Measurements from ENCODE around the gene BMP2.
A peak's percentile ranks its signal among the peaks of the same experiment; 100 is the strongest.

BMP2 gene

DNA sequence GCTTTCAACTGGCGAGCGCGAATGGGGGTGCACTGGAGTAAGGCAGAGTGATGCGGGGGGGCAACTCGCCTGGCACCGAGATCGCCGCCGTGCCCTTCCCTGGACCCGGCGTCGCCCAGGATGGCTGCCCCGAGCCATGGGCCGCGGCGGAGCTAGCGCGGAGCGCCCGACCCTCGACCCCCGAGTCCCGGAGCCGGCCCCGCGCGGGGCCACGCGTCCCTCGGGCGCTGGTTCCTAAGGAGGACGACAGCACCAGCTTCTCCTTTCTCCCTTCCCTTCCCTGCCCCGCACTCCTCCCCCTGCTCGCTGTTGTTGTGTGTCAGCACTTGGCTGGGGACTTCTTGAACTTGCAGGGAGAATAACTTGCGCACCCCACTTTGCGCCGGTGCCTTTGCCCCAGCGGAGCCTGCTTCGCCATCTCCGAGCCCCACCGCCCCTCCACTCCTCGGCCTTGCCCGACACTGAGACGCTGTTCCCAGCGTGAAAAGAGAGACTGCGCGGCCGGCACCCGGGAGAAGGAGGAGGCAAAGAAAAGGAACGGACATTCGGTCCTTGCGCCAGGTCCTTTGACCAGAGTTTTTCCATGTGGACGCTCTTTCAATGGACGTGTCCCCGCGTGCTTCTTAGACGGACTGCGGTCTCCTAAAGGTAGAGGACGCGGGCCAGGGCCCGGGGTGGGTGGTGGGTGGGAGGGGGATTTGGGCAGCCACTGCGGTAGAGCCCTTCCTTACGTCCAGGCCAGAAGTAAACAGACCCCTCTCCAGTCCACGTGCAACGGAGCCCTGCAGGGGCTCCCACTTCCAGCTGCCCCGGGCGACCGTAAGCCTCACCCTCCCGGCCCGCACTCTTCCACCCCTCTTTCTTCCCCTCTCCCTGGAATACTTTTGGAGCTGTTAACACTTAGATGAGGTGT, 998 bp downstream of the BMP2 start:
- DNase-seq: no peak

DNA sequence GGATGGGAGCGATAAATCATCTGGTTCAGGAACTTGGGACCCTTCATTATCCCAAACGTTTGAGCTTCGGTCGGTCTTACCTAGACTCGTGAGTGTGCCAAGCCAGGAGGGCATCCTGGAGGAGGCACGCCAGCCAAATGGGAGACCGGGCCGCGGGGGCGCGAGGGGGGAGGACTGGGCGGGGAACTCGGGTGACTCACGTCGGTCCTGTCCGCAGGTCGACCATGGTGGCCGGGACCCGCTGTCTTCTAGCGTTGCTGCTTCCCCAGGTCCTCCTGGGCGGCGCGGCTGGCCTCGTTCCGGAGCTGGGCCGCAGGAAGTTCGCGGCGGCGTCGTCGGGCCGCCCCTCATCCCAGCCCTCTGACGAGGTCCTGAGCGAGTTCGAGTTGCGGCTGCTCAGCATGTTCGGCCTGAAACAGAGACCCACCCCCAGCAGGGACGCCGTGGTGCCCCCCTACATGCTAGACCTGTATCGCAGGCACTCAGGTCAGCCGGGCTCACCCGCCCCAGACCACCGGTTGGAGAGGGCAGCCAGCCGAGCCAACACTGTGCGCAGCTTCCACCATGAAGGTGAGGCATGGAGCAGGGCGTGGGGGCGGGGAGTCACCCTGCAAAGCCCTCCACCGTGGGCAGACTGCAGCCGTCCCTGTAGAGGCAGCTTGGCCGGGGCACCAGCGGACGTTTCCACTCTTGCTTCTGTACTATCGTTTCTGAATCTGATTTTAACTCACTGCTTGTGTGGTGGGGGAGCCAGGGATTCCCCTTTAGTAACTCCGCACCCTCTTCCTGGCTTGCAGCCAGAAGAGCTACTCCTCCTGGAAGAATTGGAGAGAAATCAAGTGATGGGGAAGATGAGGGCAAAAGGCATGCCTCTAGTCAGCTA, 2.7 kb downstream of the BMP2 start:
- DNase-seq: no peak

DNA sequence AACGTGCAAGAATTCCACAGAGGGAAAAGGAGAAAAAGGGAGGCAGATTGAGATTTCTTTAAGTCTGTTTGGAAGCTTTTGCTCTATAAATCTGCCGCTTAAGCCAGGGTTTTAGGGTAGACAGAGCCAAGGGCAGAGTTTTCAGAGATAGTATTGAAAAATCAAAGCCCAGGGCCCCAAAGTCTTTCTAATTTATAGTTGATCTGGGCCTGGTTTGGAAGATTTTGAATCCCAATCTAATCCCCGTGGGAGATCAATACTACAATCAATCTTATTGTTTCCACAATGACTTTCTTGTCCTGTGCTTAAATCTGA, 3.3 kb downstream of the BMP2 start:
- DNase-seq: no peak

GRCh38 chr20:6780433-6781190, 13.1 kb downstream of the BMP2 start:
- DNase-seq: peak; percentile 41

- DNase-seq: no peak
These were observed 16.3 kb downstream of the BMP2 start for GRCh38 chr20:6783752-6784151.

DNA sequence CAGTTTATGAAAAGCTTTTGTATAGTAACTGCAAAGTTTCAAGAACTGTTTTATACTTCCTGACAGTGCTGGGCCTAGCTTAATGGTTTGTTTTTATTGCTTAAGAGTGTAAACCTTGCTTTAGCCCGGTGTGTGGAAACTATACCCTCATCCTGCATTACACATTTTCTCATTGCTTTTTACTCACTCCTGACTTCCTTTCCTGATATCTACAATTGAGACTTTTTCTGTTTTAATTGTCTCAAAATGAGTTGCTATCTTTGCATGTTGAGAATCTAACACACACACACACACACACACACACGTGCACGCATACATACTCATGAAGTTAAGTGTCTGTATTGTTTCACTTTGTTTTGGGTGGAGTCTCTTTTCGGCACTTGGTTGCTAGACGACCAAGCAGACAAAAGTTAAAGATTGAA, 16.7 kb downstream of the BMP2 start:
- no peak for DNase-seq

- no peak for DNase-seq
These were observed 17.3 kb downstream of the BMP2 start for GRCh38 chr20:6784767-6785166.

- DNase-seq: no peak
These were observed 19.1 kb downstream of the BMP2 start for GRCh38 chr20:6786548-6786947.

DNA sequence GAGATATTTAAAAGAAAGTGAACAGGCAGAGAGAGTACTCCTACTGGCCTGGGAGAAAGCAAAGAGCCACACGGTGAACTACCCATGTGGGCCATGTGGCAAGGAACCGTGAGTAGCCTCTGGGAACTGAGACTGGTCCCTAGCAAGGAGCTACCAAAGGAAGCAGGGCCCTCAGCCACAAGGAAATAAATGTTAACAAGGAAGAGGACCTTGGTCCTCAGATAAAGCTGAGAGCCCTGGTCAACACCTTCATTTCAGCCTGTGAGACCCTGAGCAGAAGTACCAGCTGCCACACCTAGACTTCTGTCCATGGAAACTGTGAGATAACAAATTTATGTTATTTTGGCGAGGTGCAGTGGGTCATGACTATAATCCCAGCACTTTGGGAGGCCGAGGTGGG, 25.3 kb downstream of the BMP2 start:
- no peak for DNase-seq

GRCh38 chr20:6802227-6802626, 34.7 kb downstream of the BMP2 start:
- no peak for DNase-seq

DNA sequence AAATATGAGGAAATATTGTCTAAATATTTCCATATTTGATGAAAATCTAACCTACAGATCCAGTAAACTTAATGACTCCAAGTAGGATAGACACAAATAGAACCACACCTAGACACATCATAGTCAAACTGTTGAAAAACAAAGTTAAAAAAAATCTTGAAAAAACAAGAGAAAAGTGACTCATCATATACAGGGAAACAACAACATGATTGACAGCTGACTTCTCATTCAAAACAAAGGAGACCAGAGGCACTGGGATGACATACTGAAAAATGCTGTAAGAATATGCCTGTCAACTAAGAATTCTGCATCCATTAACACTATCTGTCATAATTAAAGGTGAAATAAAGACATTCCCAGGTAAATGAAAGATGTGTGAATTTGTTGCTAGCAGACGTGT, 38.8 kb downstream of the BMP2 start:
- DNase-seq: no peak

- no peak for DNase-seq
These were observed 44.0 kb downstream of the BMP2 start for GRCh38 chr20:6811262-6812035.

- no peak for DNase-seq
These were observed 45.0 kb downstream of the BMP2 start for GRCh38 chr20:6812530-6812929.

DNA sequence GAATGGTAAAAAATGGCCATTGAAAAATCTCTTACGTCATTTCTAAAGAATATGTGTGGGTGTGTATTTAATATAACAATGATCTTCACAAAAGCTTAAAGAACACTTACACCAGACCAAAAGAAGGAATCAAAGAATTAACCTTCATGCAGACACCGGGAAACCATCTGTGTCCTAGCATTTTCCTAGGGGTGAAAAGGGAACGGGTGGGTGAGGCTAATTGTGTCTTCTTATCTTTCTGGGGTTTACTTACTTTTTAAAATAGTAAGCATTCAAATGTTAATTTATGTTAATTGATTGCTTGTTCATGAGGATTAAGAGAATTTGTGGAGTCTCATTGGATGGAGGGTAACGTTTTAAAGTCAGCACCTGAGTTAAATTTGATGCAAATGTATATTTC, 47.5 kb downstream of the BMP2 start:
- DNase-seq: no peak

DNA sequence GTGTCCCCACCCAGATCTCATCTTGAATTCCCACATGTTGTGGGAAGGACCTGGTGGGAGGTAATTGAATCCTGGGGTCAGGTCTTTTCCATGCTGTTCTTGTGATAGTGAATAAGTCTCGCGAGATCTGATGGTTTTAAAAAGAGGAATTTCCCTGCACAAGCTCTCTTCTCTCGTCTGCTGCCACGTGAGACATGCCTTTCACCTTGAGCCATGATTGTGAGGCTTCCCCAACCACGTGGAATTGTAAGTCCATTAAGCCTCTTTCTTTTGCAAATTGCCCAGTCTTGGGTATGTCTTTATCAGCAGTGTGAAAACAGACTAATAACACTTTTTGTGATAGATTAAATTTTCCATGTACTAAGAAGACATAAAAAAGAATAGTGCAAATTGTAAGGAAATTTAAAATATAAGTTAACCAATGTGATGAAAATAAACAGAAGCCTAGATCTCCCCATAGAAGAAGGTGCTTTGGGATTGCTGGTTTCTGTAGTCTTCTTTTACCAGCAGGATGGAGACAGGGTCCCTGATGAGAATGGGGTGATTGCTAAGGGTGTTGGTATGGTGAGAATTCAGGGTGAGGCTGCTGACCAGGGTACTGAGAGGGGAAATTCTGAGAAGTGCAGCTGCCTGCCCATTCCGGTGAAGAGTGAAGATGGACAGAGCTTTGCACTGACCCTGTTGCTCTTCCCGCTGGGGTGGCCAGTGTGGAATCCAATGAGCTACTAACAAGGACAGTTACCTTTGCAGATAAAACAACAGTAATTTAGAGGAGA, 50.7 kb downstream of the BMP2 start:
- DNase-seq: no peak

GRCh38 chr20:6819599-6819998, 52.1 kb downstream of the BMP2 start:
- DNase-seq: no peak

DNA sequence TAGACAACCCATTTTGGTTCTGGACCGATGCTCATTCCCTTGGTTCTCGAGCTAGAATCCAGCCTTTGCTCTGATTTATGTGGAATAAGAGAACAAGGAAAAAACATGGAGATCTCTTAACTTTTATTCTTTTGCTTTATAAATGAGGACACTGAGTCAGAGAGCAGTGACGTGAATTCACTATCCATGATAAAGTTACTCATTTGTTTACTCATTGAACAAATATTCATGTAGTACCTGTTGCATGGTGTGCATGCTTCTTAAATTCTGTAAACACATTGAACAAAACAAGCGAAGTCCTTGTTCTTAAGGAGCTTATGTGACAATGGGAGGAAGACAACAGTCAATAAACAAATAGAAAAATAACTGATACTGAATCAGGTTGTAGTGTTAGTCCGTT, 56.9 kb downstream of the BMP2 start:
- DNase-seq: no peak

DNA sequence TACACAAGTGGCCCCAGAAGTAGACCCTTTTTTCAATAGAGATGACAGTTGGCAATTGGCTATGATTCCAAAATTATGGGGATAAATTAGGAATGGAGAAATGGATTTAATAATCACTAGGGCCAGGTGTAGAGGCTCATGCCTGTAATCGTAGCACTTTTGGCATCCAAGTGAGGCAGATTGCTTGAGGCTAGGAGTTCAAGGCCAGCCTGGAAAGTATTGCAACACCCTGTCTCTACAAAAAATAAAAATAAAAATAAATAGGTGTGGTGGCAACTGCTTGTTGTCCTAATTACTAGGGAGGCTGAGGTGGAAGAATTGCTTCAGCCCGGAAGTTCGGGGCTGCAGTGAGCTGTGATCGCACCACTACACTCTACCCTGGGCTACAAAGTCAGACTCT, 60.0 kb downstream of the BMP2 start:
- no peak for DNase-seq

- peak; percentile 2 for DNase-seq
These were observed 61.4 kb downstream of the BMP2 start for GRCh38 chr20:6828794-6829423.

GRCh38 chr20:6829510-6830116, 62.1 kb downstream of the BMP2 start:
- no peak for DNase-seq

Data from DMS 273 treated with DMSO at 0.1 percent for 48 hours (cell line).